ENCODE data around the gene SSNA1. TPM values are rescaled to one million over a fixed set of nuclear protein-coding genes. Genes with fewer than 3 reads are reported as not detected.
A peak's percentile ranks its signal among the peaks of the same experiment; 100 is the strongest.

SSNA1 gene
- total and polyA plus RNA-seq, 9 of the 15 experiments (the other 6 are each of a cell fraction or from before 2014, with no cell fraction given) = 1.9 to 130 (median 57.1) TPM

DNA sequence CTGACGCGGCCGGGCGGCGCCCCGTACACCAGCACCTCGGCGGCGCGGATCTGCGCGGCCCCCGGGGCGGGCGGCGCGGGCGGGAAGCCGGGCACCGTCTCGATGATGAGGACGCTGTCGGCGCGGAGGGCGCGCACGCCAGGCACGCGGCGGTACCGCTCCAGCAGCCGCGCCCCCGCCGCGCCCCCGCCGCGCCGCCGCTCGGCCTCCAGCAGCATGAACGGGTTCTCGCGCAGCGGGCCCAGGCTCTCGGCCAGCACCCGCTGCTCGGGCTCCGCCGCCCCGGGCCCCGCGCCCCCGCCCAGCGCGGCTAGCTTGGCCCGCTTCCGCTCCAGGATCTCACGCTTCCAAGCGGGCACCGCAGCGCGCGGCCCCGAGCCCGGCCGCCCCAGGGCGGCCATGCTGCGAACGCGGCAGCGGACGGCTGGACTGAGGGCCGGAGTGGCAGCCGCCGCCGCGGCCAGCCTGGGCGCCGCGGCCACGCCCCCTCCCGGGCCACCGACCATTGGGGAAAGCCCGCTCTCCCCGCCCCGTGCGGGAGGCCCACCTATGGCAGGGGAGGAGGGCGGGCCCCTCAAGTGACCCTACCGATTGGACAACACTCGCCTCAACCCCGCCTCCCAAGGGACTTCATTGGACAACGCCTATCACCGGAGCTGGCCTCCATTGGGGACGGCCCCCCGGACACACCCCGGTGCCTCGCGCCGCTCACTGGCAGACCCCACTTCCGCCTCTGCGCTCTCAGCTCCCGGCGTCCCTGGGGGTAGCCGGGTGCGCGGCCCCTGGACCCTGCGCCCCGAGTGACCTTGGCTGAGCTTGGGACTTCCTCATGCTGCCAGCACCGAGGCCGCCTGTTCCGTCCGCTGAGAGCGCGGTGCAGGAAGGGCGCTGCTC lies 12.1 kb downstream of the SSNA1 start, which contains the start of gene TPRN (continued):
- TF ChIP-seq, protein P1, sequence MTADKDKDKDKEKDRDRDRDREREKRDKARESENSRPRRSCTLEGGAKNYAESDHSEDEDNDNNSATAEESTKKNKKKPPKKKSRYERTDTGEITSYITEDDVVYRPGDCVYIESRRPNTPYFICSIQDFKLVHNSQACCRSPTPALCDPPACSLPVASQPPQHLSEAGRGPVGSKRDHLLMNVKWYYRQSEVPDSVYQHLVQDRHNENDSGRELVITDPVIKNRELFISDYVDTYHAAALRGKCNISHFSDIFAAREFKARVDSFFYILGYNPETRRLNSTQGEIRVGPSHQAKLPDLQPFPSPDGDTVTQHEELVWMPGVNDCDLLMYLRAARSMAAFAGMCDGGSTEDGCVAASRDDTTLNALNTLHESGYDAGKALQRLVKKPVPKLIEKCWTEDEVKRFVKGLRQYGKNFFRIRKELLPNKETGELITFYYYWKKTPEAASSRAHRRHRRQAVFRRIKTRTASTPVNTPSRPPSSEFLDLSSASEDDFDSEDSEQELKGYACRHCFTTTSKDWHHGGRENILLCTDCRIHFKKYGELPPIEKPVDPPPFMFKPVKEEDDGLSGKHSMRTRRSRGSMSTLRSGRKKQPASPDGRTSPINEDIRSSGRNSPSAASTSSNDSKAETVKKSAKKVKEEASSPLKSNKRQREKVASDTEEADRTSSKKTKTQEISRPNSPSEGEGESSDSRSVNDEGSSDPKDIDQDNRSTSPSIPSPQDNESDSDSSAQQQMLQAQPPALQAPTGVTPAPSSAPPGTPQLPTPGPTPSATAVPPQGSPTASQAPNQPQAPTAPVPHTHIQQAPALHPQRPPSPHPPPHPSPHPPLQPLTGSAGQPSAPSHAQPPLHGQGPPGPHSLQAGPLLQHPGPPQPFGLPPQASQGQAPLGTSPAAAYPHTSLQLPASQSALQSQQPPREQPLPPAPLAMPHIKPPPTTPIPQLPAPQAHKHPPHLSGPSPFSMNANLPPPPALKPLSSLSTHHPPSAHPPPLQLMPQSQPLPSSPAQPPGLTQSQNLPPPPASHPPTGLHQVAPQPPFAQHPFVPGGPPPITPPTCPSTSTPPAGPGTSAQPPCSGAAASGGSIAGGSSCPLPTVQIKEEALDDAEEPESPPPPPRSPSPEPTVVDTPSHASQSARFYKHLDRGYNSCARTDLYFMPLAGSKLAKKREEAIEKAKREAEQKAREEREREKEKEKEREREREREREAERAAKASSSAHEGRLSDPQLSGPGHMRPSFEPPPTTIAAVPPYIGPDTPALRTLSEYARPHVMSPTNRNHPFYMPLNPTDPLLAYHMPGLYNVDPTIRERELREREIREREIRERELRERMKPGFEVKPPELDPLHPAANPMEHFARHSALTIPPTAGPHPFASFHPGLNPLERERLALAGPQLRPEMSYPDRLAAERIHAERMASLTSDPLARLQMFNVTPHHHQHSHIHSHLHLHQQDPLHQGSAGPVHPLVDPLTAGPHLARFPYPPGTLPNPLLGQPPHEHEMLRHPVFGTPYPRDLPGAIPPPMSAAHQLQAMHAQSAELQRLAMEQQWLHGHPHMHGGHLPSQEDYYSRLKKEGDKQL (CRISPR knock-in tag; IDR thresholded peaks at IDR 0.05; ENCODE audit: borderline replicate concordance) = no peak
- TF ChIP-seq U2AF1 (optimal IDR thresholded peaks at IDR 0.05; ENCODE audit: low read depth, low read length) = peak; percentile 15
- peak; percentile 58 for TF ChIP-seq SAP30 (IDR thresholded peaks at IDR 0.05; ENCODE audit: borderline replicate concordance, insufficient read depth, low read depth, low read length, poor library complexity, severe bottlenecking)
- TF ChIP-seq GATAD2B (IDR thresholded peaks at IDR 0.05; ENCODE audit: borderline replicate concordance) = peak; percentile 84
- TF ChIP-seq CEBPB (tag; IDR thresholded peaks at IDR 0.05) = no peak
- 0 out of 2 replicates have a peak, but pooled peaks have one; percentile 22 for TF ChIP-seq ELF4 (CRISPR knock-in tag; IDR thresholded peaks at IDR 0.05)
- peak; percentile 94 for TF ChIP-seq TBP (optimal IDR thresholded peaks at IDR 0.05; ENCODE audit: low read depth, low read length)
- TF ChIP-seq ATF1 (CRISPR knock-in tag; IDR thresholded peaks at IDR 0.05) = no peak
- TF ChIP-seq ATF1 (tag; IDR thresholded peaks at IDR 0.05) = peak; percentile 63
- no peak for TF ChIP-seq ZNF584 (CRISPR knock-in tag; IDR thresholded peaks at IDR 0.05; ENCODE audit: low read depth)
- no peak for TF ChIP-seq E2F4 (CRISPR knock-in tag; IDR thresholded peaks at IDR 0.05; ENCODE audit: low read depth)
- TF ChIP-seq MAZ (CRISPR knock-in tag; conservative IDR thresholded peaks at IDR 0.05 in 1 of 2, IDR thresholded peaks at IDR 0.05 in 1 of 2) = peak; percentile 52 to 82; a peak in 3 of 4 replicates
- peak; percentile 96 for TF ChIP-seq MTA3 (IDR thresholded peaks at IDR 0.05; ENCODE audit: borderline replicate concordance)
- 0 out of 2 replicates have a peak, but pooled peaks have one; percentile 34 for TF ChIP-seq ZNF583 (CRISPR knock-in tag; IDR thresholded peaks at IDR 0.05)
- TF ChIP-seq EHMT2 (IDR thresholded peaks at IDR 0.05) = no peak
- peak; percentile 93 for TF ChIP-seq RBFOX2 (IDR thresholded peaks at IDR 0.05; ENCODE audit: low read depth, low read length)
- no peak for TF ChIP-seq ZC3H4 (CRISPR knock-in tag; IDR thresholded peaks at IDR 0.05; ENCODE audit: borderline replicate concordance)
- no peak; the same call in 1 of the 2 replicates for TF ChIP-seq ZBTB33 (CRISPR knock-in tag; IDR thresholded peaks at IDR 0.05)
